ENCODE data around the gene GRID1.

Gene GRID1

DNA sequence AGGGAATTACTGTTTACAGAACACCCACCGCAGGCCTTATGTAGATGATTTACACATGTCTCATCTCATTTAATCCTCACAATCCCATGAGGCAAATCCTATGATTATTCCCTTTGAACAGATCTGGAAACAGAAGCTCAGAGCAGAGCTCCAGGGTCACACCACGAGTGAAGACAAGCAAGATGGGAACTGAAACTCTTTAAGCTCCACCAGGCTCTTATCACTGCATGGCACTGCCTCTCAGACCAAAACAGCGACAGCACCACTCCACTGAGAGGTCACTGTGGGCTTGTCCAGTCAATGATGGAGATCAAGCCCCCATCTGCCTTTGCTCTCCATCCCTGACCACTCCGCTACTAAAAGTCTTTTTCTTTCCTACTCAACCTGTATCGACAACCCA, 5.9 kb downstream of the GRID1 start:
- no peak for TF ChIP-seq CTCF (IDR thresholded peaks at IDR 0.05; ENCODE audit: low read length, missing control alignments)
- no peak overlapping the region for H3K4me3 ChIP-seq (replicated peaks; ENCODE audit: low read depth, low read length)
- no peak for DNase-seq (ENCODE audit: low read depth)

- TF ChIP-seq CTCF (IDR thresholded peaks at IDR 0.05; ENCODE audit: low read length, missing control alignments) = no peak
- DNase-seq (ENCODE audit: low read depth) = no peak
- H3K4me3 ChIP-seq (replicated peaks; ENCODE audit: low read depth, low read length) = no peak overlapping the region
Measured at GRCh38 chr10:86359954-86360353, 6.6 kb downstream of the GRID1 start.

DNA sequence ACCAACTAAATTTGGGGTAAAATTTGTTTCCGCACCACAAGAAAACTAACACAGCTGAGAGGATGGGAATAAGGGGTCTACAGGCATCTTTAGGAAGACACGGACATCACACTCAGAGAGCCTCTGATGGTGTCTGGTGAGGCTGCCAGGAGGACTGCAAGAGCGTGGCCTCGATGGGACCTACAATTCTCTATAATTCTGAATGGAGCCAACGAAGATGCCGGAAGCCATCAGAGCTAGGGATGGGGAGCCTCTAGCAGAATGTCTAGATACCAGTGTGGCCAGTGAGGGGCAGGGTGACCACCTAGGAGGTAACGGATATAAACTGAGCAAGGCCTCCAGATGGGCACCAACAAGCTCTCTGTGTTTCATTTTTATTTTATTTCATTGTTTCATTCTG, 7.5 kb downstream of the GRID1 start:
- no peak for TF ChIP-seq CTCF (IDR thresholded peaks at IDR 0.05; ENCODE audit: low read length, missing control alignments)
- no peak overlapping the region for H3K4me3 ChIP-seq (replicated peaks; ENCODE audit: low read depth, low read length)
- no peak for DNase-seq (ENCODE audit: low read depth)

GRCh38 chr10:86357676-86358075, 8.9 kb downstream of the GRID1 start:
- no peak for DNase-seq (ENCODE audit: low read depth)
- no peak for TF ChIP-seq CTCF (IDR thresholded peaks at IDR 0.05; ENCODE audit: low read length, missing control alignments)
- no peak overlapping the region for H3K4me3 ChIP-seq (replicated peaks; ENCODE audit: low read depth, low read length)

- H3K4me3 ChIP-seq (replicated peaks; ENCODE audit: low read depth, low read length) = no peak overlapping the region
- TF ChIP-seq CTCF (IDR thresholded peaks at IDR 0.05; ENCODE audit: low read length, missing control alignments) = no peak
- no peak for DNase-seq (ENCODE audit: low read depth)
Measured at GRCh38 chr10:86357041-86357440, 9.6 kb downstream of the GRID1 start.

DNA sequence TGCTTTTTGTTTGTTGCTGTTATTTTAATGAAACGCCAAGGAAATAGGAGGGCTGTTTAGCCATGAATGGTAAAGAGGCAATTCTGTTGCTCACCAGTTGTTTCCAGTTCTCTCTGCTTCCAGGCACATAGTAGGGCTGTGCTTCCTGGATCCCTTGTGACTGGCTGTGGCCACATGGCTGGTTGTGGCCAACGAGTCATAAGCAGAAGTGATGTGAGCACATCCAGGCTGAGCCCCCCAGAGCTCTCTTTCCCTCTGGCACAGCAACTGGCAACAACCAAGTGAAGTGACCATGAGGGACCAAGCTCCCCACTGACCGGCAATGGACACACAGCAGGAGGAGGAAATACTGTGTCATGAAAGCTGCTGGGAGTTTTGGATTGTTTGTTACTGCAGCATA, 10.3 kb downstream of the GRID1 start:
- no peak overlapping the region for H3K4me3 ChIP-seq (replicated peaks; ENCODE audit: low read depth, low read length)
- no peak for TF ChIP-seq CTCF (IDR thresholded peaks at IDR 0.05; ENCODE audit: low read length, missing control alignments)
- no peak for DNase-seq (ENCODE audit: low read depth)

GRCh38 chr10:86355571-86356038, 11.0 kb downstream of the GRID1 start:
- no peak for TF ChIP-seq CTCF (IDR thresholded peaks at IDR 0.05; ENCODE audit: low read length, missing control alignments)
- no peak for DNase-seq (ENCODE audit: low read depth)
- no peak overlapping the region for H3K4me3 ChIP-seq (replicated peaks; ENCODE audit: low read depth, low read length)

Measured in fibroblast of pulmonary artery (primary cell).